Testis (tissue), 3 donors: ENCODE measurements around the gene PI3. TPM values are rescaled to one million over a fixed set of nuclear protein-coding genes. Genes with fewer than 3 reads are reported as not detected.

Experiments
- DNase-seq: peaks from one replicate; pipeline ENCODE4 v3.0.0-alpha.2; 2019
- H3K27ac ChIP-seq, 2 donors: fragments of 200-600 bp; sonication (generic); one replicate each; pipeline ENCODE4 v1.5.1; 2019
- H3K27me3 ChIP-seq: fragments of 200-600 bp; sonication (generic); one replicate; pipeline ENCODE4 v1.5.1; 2019
- H3K36me3 ChIP-seq: fragments of 200-600 bp; sonication (generic); one replicate; pipeline ENCODE4 v1.5.1; 2017; ENCODE audit warnings: low read depth; ENCODE audit errors: missing control alignments
- H3K4me1 ChIP-seq: fragments of 200-600 bp; sonication (generic); one replicate; pipeline ENCODE4 v1.5.1; 2019
- H3K4me3 ChIP-seq, 2 donors: fragments of 200-600 bp; sonication (generic); one replicate each; pipeline ENCODE4 v1.5.1; 2017 to 2019
- H3K9me3 ChIP-seq: fragments of 200-600 bp; sonication (generic); one replicate; pipeline ENCODE4 v1.5.1; 2017
- POLR2A ChIP-seq: fragments of 450-650 bp; IDR thresholded peaks from one replicate; pipeline ENCODE4 v1.6.1; 2017; ENCODE audit warnings: antibody characterized with exemption, mild to moderate bottlenecking, moderate library complexity
- whole genome bisulfite sequencing, 2 donors: methylation state at CpG; one replicate each; pipeline ENCODE4 v1.1.5; 2018; 5-methylcytosine and 5-hydroxymethylcytosine counted together
- intact Hi-C: fragments of 100-400 bp; cut with DNase I; formaldehyde crosslinking; loops from one replicate; pipeline ENCODE4 v1.15.1; 2023; ENCODE audit warnings: low total_unique reads
- polyA plus RNA-seq: library from polyadenylated mRNA; stranded (reverse); fragments of 350-450 nt; fragmentation: Illumina TruSeq; extraction: RNeasy Lipid Tissue Mini Kit (QIAGEN cat#74804); gene quantifications from one replicate; pipeline ENCODE4 v1.2.3, GENCODE V29; 2014; ENCODE audit warnings: low read depth, low replicate concordance; ENCODE audit not compliant: insufficient read depth
- total RNA-seq, 2 donors: library from RNA; depleted of rRNA; stranded (reverse); fragments of >200 nt; gene quantifications; one replicate each; pipeline ENCODE4 v1.2.3, GENCODE V29; 2016
- TF ChIP-seq, protein P1 (sequence below), 3 experiments: fragments of 450-650 bp in 2 of 3; fragments of 200-600 bp in 1 of 3; sonication (generic) in 1 of 3; IDR thresholded peaks; one replicate each; pipeline ENCODE4 v1.5.1; 2016 to 2019; ENCODE audit warnings: antibody characterized with exemption in 3 of 3, mild to moderate bottlenecking in 2 of 3, moderate library complexity in 1 of 3

The PI3 gene
- total and polyA plus RNA-seq, 3 donors from 2014 or later, result 0.94 to 1.2 TPM; not detected in 1

GRCh38 chr20:45191926-45192325 is 17.2 kb downstream of the PI3 start:
- WGBS, 2 donors, result 89 to 100% methylated on average over 2 to 3 of the region's 3 CpGs
- H3K36me3 ChIP-seq, result no peaks in the 10 kb centered on the region

GRCh38 chr20:45193331-45193730 is 18.6 kb downstream of the PI3 start:
- TF ChIP-seq, protein P1, sequence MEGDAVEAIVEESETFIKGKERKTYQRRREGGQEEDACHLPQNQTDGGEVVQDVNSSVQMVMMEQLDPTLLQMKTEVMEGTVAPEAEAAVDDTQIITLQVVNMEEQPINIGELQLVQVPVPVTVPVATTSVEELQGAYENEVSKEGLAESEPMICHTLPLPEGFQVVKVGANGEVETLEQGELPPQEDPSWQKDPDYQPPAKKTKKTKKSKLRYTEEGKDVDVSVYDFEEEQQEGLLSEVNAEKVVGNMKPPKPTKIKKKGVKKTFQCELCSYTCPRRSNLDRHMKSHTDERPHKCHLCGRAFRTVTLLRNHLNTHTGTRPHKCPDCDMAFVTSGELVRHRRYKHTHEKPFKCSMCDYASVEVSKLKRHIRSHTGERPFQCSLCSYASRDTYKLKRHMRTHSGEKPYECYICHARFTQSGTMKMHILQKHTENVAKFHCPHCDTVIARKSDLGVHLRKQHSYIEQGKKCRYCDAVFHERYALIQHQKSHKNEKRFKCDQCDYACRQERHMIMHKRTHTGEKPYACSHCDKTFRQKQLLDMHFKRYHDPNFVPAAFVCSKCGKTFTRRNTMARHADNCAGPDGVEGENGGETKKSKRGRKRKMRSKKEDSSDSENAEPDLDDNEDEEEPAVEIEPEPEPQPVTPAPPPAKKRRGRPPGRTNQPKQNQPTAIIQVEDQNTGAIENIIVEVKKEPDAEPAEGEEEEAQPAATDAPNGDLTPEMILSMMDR (IDR thresholded peaks at IDR 0.05), result no peak
- TF ChIP-seq POLR2A, result no peak
- Histone ChIP-seq H3K27ac (no peak overlapping the region), H3K4me1 (no peaks in the 10 kb centered on the region), H3K4me3 (no peak overlapping the region), H3K27me3 (no peaks in the 10 kb centered on the region), H3K9me3 (no peaks in the 10 kb centered on the region), H3K36me3 (no peaks in the 10 kb centered on the region)
- intact Hi-C loops, result no loop called here
- DNase-seq, result no peak
- WGBS, 2 donors, result 83 to 90% methylated on average over 2 of the region's 2 CpGs

More at GRCh38 chr20:45191926-45192325, 17.2 kb downstream of the PI3 start:
- Histone ChIP-seq H3K9me3 (no peaks in the 10 kb centered on the region), H3K27ac (no peak overlapping the region), H3K4me3 (no peak overlapping the region), H3K4me1 (no peaks in the 10 kb centered on the region), H3K27me3 (no peaks in the 10 kb centered on the region)
- no peak for DNase-seq
- intact Hi-C loops, result no loop called here
- no peak for TF ChIP-seq POLR2A
- TF ChIP-seq, protein P1 (IDR thresholded peaks at IDR 0.05), result no peak

DNA sequence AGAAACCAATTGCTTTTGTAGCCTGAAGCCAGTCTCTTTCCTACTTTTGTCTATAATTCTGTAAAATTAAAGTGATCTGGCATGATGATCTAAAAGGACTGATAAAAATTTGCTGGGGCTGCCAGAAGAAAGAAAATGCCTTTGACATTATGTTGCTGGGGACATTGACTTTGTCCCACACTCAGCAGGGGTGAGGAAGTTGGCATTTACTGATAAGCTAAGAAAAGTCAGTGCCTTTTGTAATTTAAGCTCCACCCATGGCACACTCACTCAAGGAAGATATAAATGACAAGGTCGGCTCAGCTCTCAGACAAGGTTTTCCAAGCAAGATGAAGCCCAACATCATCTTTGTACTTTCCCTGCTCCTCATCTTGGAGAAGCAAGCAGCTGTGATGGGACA is 32.0 kb downstream of the PI3 start, which contains the start of gene SEMG1:
TSS of gene SEMG1 (plus strand) at position 309 of the 400 bp plus-strand sequence. CDS start at position 330, 21 bp downstream.
- H3K27ac ChIP-seq, result no peak within 1 kb of the TSS
- H3K36me3 ChIP-seq, result no peaks in the 10 kb centered on the region
- H3K4me3 ChIP-seq, result no peak within 1 kb of the TSS
- no peaks in the 10 kb centered on the region for H3K27me3 ChIP-seq
- H3K4me1 ChIP-seq, result no peaks in the 10 kb centered on the region
- intact Hi-C loops, result no loop called here
- DNase-seq, result no peak
- H3K9me3 ChIP-seq, result no peaks in the 10 kb centered on the region
- WGBS, 2 donors, result 48 to 73% methylated on average over 1 of the region's 1 CpG
- TF ChIP-seq, protein P1 (IDR thresholded peaks at IDR 0.05), result no peak
- no peak for TF ChIP-seq POLR2A

DNA sequence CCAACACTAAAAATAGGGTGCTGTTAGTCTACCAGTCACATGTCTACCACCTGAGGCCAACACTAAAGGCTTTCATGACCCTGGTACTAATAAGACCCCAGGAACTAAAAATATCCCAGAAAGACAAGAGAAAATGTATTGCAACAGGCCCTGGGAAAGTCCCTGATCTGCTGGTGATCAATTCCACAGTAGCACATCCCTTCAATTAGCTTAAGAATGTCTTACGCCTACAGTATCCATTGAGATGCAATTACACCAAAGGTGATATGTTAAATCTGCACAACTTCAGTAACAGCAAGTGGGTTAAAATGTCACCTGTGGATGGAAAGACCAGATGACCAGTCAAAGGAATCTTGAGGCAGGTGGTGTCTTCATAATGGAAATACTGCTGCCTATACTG is 35.2 kb downstream of the PI3 start:
- TF ChIP-seq, protein P1 (IDR thresholded peaks at IDR 0.05), result no peak
- no peak for TF ChIP-seq POLR2A
- Histone ChIP-seq H3K9me3 (no peaks in the 10 kb centered on the region), H3K27me3 (no peaks in the 10 kb centered on the region), H3K4me1 (no peaks in the 10 kb centered on the region), H3K4me3 (no peak overlapping the region), H3K27ac (no peak overlapping the region), H3K36me3 (no peaks in the 10 kb centered on the region)
- intact Hi-C loops, result no loop called here
- WGBS, 2 donors, result 97 to 100% methylated on average over 1 of the region's 1 CpG
- no peak for DNase-seq
